ENCODE results near the gene PPP3R2.
"Not testable (repeated sequence)": the region's sequence is repeated elsewhere in the genome, so short reads cannot be mapped to it uniquely, and the experiment has no call there.

The PPP3R2 gene

DNA sequence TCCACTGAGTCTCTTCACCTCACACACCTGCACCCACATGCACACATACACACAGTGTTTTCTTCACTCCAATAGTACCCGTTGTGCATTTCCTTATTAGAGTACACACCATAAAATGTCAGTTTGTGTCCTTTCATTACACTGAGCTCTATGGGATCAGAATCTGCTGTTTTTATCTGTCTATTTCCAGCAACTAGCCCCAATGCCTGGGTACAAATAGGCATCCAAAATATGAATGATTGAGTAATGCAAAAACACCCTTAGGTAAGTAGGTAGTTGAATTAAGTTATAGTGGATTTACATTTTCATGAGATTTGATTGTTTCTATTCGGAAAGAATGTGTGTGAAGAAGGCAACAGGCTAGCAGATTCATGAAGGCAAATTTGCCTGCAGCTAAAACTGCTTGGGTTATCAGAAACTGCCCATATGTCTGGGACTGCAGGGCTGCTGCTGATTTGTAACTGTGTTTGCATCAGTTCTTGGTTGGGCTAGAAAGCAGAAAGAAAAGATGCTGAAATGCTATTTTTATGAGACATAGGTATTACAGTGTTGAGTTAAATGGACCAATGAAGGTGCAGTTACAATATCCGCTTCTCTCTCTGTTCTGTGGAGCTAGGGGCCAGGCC lies 26.9 kb downstream of the PPP3R2 start:
- TF ChIP-seq, protein P1, sequence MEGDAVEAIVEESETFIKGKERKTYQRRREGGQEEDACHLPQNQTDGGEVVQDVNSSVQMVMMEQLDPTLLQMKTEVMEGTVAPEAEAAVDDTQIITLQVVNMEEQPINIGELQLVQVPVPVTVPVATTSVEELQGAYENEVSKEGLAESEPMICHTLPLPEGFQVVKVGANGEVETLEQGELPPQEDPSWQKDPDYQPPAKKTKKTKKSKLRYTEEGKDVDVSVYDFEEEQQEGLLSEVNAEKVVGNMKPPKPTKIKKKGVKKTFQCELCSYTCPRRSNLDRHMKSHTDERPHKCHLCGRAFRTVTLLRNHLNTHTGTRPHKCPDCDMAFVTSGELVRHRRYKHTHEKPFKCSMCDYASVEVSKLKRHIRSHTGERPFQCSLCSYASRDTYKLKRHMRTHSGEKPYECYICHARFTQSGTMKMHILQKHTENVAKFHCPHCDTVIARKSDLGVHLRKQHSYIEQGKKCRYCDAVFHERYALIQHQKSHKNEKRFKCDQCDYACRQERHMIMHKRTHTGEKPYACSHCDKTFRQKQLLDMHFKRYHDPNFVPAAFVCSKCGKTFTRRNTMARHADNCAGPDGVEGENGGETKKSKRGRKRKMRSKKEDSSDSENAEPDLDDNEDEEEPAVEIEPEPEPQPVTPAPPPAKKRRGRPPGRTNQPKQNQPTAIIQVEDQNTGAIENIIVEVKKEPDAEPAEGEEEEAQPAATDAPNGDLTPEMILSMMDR (IDR thresholded peaks at IDR 0.05; ENCODE audit: borderline replicate concordance, insufficient read depth, low read depth, low read length), result no peak
- no peak overlapping the region for H3K4me3 ChIP-seq (ENCODE audit: low read depth, low read length)

DNA sequence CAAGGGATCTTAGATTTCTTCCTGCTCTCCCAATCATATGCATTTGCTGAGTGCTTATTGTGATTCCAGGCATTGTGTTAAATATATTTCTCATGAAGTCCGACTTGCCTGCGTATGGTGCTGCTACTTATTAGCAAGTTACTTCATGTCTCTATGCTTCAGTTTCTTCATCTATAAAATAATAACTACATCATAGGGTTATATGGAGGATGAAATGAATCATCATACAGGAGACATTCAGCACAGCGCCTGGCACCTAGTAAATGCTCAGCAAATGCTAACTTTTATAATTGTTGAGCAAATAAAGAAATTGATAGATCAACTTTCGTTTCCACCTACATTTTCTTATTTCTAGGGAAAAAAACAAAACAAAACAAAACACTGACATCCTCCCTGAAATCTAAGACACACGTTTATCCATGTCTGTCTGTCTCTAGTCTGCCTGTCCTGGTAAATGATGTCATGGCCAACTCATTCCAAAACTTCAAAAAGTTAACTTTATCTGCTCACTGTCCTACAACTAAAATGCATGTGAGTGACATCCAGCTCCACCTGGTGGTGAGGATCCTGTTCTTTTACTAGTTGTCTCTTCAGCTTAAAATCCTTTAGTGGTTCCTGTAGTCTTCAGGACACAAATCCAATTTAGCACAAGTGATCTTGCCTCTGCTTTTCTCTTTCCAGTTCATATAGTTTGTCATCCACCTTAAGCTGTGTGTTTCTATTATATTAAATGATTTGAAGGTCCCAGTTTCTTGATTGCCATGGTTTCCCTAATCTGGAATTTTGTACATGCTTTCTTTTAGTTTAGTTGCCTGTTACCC lies 27.7 kb downstream of the PPP3R2 start:
- H3K4me3 ChIP-seq (ENCODE audit: low read depth, low read length), result no peak overlapping the region
- TF ChIP-seq, protein P1 (IDR thresholded peaks at IDR 0.05; ENCODE audit: borderline replicate concordance, insufficient read depth, low read depth, low read length), result peak; percentile 33; the same call in 1 of the 2 replicates

DNA sequence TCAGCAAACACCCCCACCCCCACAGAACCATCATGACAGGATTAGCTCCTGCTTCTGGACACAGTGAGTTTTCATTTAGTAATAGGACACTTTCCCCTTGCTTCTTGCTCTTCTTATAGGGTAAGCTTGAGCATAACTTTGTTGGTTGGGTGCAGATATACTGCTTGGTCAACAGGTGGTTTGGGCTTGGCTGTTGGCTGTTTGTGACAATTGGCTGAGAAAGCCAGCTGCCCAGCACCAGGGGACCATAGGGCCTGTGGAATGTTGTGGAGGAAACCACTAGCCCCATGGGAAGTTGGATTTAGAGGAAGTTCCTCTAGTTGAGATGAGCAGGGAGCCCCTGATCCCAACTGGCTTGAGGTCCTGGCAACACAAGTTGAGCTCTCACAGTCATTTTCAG lies 30.5 kb downstream of the PPP3R2 start:
- H3K4me3 ChIP-seq (ENCODE audit: low read depth, low read length), result no peak overlapping the region
- TF ChIP-seq, protein P1 (IDR thresholded peaks at IDR 0.05; ENCODE audit: borderline replicate concordance, insufficient read depth, low read depth, low read length), result no peak

DNA sequence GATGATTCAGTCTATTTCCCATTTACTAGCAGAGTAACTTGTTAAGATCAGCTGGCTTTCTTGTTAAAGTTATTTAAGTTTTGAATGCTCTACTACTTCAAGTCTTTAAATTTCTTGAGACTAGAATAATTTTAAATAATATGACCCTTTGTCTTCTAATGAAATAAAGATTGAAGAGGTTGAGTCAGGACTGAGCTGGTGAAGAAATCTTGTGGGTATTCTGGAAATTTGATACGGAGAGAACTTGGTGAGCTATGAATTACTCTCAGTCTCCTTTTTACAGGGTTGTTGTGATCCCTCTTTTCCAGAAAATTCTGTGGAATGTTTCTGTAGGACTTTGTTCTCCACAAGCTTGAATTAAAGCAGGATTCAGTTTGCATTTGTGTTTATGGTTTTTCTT lies 31.8 kb downstream of the PPP3R2 start:
- no peak overlapping the region for H3K4me3 ChIP-seq (ENCODE audit: low read depth, low read length)
- TF ChIP-seq, protein P1 (IDR thresholded peaks at IDR 0.05; ENCODE audit: borderline replicate concordance, insufficient read depth, low read depth, low read length), result no peak

DNA sequence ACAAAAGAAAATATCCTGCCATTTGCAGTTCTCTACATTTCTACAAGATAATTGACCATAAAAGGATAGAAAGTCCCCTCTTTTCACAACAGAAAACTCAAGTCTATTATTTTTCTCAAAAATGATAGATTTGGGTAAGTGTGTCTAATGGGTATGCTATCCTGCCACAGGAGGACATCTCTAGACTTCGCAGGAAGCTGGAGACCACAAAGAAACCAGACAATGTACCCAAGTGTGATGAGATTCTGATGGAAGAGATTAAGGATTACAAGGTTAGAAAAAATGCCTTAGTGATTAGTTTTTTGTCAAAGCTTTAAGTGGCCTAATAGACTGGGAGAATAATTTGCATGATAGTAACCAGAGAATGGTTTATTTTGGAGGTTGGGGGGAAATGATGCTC lies 33.0 kb downstream of the PPP3R2 start:
- no peak overlapping the region for H3K4me3 ChIP-seq (ENCODE audit: low read depth, low read length)
- TF ChIP-seq, protein P1 (IDR thresholded peaks at IDR 0.05; ENCODE audit: borderline replicate concordance, insufficient read depth, low read depth, low read length), result no peak

DNA sequence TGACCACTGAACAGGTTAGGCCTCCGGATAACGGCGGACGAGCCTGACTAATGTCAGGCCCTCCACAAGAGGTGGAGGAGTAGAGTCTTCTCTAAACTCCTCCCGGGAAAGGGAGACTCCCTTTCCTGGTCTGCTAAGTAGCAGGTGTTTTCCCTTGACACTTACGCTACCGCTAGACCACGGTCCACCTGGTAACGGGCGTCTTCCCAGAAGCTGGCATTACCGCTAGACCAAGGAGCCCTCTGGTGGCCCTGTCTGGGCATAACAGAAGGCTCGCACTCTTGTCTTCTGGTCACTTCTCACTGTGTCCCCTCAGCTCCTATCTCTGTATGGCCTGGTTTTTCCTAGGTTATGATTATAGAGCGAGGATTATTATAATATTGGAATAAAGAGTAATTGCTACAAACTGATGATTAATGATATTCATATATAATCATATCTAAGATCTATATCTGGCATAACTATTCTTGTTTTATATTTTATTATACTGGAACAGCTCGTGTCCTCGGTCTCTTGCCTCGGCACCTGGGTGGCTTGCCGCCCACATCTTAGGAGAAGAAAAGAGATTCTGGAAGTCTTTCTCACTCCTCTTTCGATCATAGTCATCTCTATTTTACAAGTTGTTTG lies 45.2 kb downstream of the PPP3R2 start:
- not testable (repeated sequence) for H3K4me3 ChIP-seq (ENCODE audit: low read depth, low read length)

DNA sequence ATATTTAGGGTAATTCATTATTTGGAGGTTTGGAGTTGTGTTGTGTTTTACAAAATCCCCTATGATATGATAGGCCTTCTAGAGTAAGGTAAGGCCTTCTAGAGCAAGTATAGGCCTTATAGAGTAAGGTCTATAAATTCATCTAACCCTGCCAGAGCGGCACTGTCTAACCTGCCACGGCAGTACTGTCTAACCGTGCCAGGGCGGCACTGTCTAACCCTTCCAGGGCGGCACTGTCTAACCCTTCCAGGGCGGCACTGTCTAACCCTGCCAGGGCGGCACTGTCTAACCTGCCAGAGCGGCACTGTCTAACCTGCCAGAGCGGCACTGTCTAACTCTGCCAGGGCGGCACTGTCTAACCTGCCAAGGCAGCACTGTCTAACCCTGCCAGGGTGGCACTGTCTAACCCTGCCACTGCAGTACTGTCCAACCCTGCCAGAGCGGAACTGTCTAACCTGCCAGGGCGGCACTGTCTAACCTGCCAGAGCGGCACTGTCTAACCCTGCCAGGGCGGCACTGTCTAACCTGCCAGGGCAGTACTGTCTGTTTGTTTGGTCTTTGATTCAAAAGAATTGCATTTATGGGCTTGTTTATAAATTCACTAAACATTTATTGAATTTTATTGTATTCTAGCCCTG lies 51.6 kb downstream of the PPP3R2 start:
- TF ChIP-seq, protein P1 (IDR thresholded peaks at IDR 0.05; ENCODE audit: borderline replicate concordance, insufficient read depth, low read depth, low read length), result no peak
- H3K4me3 ChIP-seq (ENCODE audit: low read depth, low read length), result no peak overlapping the region

Measured in GM12875 (cell line).